ENCODE measurements around the gene CDKAL1.
"Not testable (repeated sequence)": the region's sequence is repeated elsewhere in the genome, so short reads cannot be mapped to it uniquely, and the experiment has no call there.

The CDKAL1 gene

DNA sequence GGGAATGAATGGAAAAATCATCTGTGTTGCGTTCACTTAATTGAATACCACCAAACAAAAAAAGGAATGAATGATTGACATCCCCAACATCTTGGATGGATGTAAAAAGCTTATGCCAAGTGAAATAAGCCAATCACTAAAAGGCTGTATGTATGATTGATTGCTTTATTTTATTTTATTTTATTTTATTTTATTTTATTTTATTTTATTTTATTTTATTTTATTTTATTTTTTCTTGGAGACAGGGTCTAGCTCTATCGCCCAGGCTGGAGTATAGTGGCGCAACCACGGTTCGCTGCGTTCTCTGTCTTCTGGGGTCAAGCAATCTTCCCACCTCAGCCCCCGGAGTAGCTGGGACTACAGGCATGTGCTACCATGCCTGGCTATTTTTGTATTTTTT lies 263.3 kb downstream of the CDKAL1 start:
- no peak for DNase-seq (ENCODE audit: low read depth in 2 of 2)

- no peak for DNase-seq (ENCODE audit: low read depth in 2 of 2)
Measured at GRCh38 chr6:20800229-20800628, 266.0 kb downstream of the CDKAL1 start.

GRCh38 chr6:20800653-20801052 lies 266.4 kb downstream of the CDKAL1 start:
- no peak for DNase-seq (ENCODE audit: low read depth in 2 of 2)

DNA sequence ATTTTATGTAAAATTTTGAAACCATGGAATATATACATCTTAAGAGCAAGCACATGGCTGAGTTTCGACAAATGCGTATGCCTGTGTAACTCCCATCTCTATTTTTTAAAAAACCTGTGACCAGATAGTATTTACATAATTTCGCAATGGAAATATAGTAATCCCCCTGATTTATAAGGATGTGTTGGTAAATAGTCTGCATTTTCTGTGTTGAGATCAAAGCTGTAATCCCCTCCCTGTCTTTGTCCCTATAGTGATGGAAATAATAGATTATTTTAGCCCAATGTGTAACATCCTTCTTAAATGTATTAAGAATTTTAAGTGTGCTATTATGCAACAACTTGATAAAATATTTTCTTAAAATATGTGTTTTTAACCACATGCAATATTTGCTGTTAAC lies 267.3 kb downstream of the CDKAL1 start:
- DNase-seq (ENCODE audit: low read depth in 2 of 2): no peak

GRCh38 chr6:20802596-20802995 lies 268.3 kb downstream of the CDKAL1 start:
- no peak for DNase-seq (ENCODE audit: low read depth in 2 of 2)

GRCh38 chr6:20805021-20805420 lies 270.8 kb downstream of the CDKAL1 start:
- DNase-seq (ENCODE audit: low read depth in 2 of 2): no peak

GRCh38 chr6:20806669-20807068 lies 272.4 kb downstream of the CDKAL1 start:
- DNase-seq (ENCODE audit: low read depth in 2 of 2): no peak

DNA sequence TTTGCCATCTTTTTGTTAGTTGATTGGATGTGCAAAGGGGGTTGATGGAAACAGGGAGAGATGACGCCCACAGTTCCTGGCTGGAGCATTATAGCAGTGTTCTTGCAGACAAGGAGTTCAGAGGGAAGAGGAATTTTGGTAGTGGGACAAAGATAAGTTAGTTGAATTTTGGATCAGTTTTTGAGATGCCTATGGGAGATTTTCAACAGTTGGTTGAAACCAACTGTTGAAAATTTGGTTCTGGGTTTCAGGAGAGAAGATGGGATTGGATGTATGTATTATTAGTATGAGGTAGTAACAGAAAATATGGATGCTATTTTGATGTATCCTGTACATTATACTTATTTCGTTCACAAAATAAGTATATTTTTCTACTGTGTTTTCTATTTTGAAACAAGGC lies 274.2 kb downstream of the CDKAL1 start:
- DNase-seq (ENCODE audit: low read depth in 2 of 2): no peak

DNA sequence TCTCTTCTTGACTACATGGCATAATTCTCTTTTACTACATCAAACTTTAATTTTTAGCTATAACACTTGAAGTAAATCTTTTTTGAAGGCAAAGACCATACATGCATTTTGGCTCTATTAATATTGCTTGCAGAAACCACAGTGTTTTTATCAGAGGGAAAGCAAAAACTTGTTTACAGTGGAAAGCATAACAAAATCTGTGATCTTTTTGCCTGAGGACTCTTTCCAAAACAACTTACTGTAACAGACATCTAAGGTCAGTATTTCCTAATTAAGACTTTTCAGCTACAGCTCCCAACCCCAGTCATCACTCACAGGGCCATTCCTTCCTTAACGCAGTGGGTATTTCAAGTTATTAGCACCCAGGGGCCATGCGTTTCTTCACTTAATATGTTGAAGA lies 274.7 kb downstream of the CDKAL1 start:
- DNase-seq (ENCODE audit: low read depth in 2 of 2): no peak

DNA sequence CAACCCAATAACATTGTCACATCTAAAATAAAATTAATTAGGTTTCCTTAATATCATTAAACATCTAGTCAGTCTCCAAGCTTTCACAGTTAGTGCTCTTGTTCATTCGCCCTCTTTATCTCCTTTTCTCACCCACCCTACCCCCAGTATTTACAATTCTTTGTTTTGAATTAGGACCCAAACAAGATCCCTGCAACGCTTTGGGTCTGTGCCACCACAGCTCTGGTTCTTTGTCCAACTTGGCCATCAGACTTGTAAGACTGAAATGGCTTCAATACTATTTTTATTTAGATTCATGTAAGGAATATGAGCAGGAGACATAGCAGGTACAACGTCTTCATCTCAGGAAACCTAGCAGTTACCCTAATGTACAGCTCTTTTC lies 276.5 kb downstream of the CDKAL1 start:
- DNase-seq (ENCODE audit: low read depth in 2 of 2): no peak

- DNase-seq (ENCODE audit: low read depth in 2 of 2): no peak
Measured at GRCh38 chr6:20811109-20811761, 277.0 kb downstream of the CDKAL1 start.

DNA sequence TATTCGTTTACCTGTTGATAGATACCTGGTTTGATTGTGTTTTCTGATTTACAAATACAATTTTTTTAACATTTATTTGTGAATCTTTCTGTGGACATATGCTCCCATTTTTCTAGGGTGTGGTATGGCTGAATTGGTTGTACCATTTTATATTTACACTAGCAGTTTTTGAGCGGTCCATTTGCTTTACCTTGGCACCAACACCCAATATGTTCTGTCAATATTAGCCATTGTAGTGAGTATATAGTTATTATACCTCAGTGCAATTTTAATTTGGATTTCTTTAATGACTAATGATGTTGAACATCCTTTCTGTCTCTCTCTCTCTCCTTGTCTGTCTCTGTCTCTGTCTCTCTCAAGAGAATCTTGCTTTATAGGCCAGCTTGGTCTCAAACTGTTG lies 278.5 kb downstream of the CDKAL1 start:
- DNase-seq (ENCODE audit: low read depth in 2 of 2): no peak

DNA sequence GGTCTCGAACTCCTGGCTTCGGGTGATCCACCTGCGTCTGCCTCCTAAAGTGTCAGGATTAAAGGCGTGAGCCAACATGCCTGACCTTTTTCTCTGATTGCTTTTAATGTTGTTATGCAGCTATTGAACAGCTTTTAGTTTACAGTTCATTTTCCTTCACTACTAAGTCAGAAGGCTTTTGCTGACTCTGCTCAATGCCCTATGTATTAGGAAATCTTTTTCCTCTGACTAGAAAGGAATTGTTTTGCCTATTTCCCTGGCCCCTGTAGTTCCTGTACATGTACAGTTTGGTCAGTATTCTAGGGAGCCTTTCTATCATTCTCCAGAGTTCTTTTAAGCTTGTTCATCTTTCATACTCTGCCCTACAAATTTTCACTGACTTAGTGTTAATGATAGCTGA lies 280.2 kb downstream of the CDKAL1 start:
- no peak for DNase-seq (ENCODE audit: low read depth in 2 of 2)

- DNase-seq (ENCODE audit: low read depth in 2 of 2): no peak
Measured at GRCh38 chr6:20816126-20816525, 281.9 kb downstream of the CDKAL1 start.

- no peak for DNase-seq (ENCODE audit: low read depth in 2 of 2)
Measured at GRCh38 chr6:20817806-20818320, 283.6 kb downstream of the CDKAL1 start.

GRCh38 chr6:20819774-20820400 lies 285.6 kb downstream of the CDKAL1 start:
- DNase-seq (ENCODE audit: low read depth in 2 of 2): no peak

GRCh38 chr6:20826378-20826777 lies 292.1 kb downstream of the CDKAL1 start:
- no peak for DNase-seq (ENCODE audit: low read depth in 2 of 2)

GRCh38 chr6:20827798-20828197 lies 293.5 kb downstream of the CDKAL1 start:
- DNase-seq (ENCODE audit: low read depth in 2 of 2): no peak

- DNase-seq (ENCODE audit: low read depth in 2 of 2): no peak
Measured at GRCh38 chr6:20830576-20830975, 296.3 kb downstream of the CDKAL1 start.

GRCh38 chr6:20831251-20831650 lies 297.0 kb downstream of the CDKAL1 start:
- not testable (repeated sequence) for DNase-seq (ENCODE audit: low read depth in 2 of 2)

DNA sequence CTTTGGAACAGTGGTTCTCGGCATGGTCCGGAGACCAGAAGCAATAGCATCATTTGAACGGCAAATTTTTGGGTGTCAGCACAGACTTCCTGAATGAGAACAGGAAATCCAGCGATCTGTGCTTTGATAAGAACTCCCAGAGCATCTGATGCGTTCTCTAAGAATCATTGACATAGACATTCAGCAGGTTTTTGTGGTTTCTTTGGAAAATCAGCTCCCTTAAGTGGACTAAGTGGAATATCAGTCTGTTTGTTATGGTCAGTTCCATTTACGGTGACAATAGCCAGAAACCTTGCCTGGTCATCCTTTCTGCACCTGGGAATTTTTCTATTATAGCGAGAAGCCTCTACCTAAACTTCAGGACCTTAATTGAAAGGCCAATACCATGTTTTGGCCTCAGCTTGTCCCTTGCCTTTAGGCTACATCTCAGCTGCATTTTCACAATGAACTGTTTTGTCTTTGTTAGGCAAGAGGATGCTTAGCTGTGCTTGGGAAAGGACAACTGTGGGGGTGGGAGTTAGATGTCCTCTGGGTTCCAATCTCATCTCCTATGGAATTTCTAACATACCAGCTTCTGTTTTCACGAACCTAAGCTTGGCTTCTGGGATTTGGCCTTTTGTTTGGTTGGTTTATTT lies 299.7 kb downstream of the CDKAL1 start:
- no peak for DNase-seq (ENCODE audit: low read depth in 2 of 2)

GRCh38 chr6:20835315-20836010 lies 301.2 kb downstream of the CDKAL1 start:
- DNase-seq (ENCODE audit: low read depth in 2 of 2): no peak

DNA sequence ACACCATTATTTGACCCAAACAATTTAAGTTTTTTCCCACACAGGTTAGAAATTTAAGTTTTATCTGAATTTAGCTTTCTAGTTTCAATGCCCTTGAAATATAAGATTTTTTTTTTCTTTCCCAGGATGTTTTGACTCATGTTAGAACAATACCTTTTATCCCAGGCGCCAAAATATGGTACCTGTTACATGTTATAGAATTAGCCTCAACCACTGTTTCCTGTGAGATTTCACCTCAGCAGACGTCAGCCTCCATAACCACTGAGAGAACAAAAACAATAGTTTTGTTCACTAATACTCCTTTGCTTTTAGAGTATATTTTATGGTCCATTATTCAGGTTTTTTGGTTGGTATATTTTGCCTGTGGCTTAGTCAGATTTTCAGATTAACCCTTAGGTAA lies 302.9 kb downstream of the CDKAL1 start:
- DNase-seq (ENCODE audit: low read depth in 2 of 2): no peak

Data from stimulated activated CD4-positive, alpha-beta T cell treated with anti-CD3 and anti-CD28 coated beads, Interleukin-4, amount 100 ng/mL, for 48 hours (primary cell).